Keratinocyte (primary cell): ENCODE measurements around the gene ZNF174. TPM values are rescaled to one million over a fixed set of nuclear protein-coding genes. Genes with fewer than 3 reads are reported as not detected.

Experiments used
- DNase-seq: peaks from one replicate; pipeline ENCODE4 v3.0.0-alpha.2; 2011; ENCODE audit warnings: low read depth, missing footprints, low spot score
- FAIRE-seq: peaks from 2 replicates; lab custom pipeline; 2011; peaks lifted over from hg19 to GRCh38; lab: Jason Lieb, UNC
- H2AFZ ChIP-seq: 2 replicates; pipeline ENCODE4 v1.6.0; 2012; ENCODE audit warnings: low read length, control low read depth, inconsistent platforms; ENCODE audit not compliant: control insufficient read depth
- H3K27ac ChIP-seq: 2 replicates; pipeline ENCODE4 v1.5.1; 2011; ENCODE audit warnings: low read length; ENCODE audit not compliant: control insufficient read depth, insufficient read depth
- H3K27me3 ChIP-seq: 3 replicates; pipeline ENCODE4 v1.6.0; 2011; ENCODE audit warnings: low read length; ENCODE audit not compliant: control insufficient read depth, insufficient read depth; ENCODE audit errors: extremely low read depth
- H3K36me3 ChIP-seq, 2 experiments: 2 replicates in 1 of 2; 3 replicates in 1 of 2; pipeline ENCODE4 v1.5.1; 2011; ENCODE audit warnings: low read length in 2 of 2, mild to moderate bottlenecking in 1 of 2; ENCODE audit not compliant: control insufficient read depth in 2 of 2, insufficient read depth in 2 of 2; ENCODE audit errors: extremely low read depth in 1 of 2
- H3K4me1 ChIP-seq: 3 replicates; pipeline ENCODE4 v1.5.1; 2011; ENCODE audit warnings: low read length; ENCODE audit not compliant: control insufficient read depth, insufficient read depth; ENCODE audit errors: extremely low read depth
- H3K4me2 ChIP-seq: 3 replicates; pipeline ENCODE4 v1.6.0; 2011; ENCODE audit warnings: low read depth, low read length; ENCODE audit not compliant: control insufficient read depth, insufficient read depth; ENCODE audit errors: extremely low read depth
- H3K4me3 ChIP-seq, 3 experiments: fragments of 200-600 bp in 1 of 3; sonication (generic) in 1 of 3; 2 replicates in 2 of 3; 3 replicates in 1 of 3; pipeline ENCODE4 v1.5.1; 2011 to 2016; ENCODE audit warnings: low read length in 3 of 3, mild to moderate bottlenecking in 3 of 3, control low read depth in 2 of 3, inconsistent platforms in 1 of 3, low read depth in 1 of 3, mixed read lengths in 1 of 3, mixed run types in 1 of 3, moderate library complexity in 1 of 3; ENCODE audit not compliant: control insufficient read depth in 2 of 3, insufficient read depth in 2 of 3; ENCODE audit errors: extremely low read depth in 1 of 3
- H3K79me2 ChIP-seq: 2 replicates; pipeline ENCODE4 v1.6.0; 2012; ENCODE audit warnings: low read length; ENCODE audit not compliant: control insufficient read depth, insufficient read depth
- H3K9ac ChIP-seq: 3 replicates; pipeline ENCODE4 v1.6.0; 2011; ENCODE audit warnings: low read length; ENCODE audit not compliant: control insufficient read depth, insufficient read depth; ENCODE audit errors: extremely low read depth
- H3K9me1 ChIP-seq: 3 replicates; pipeline ENCODE4 v1.6.0; 2011; ENCODE audit warnings: low read length; ENCODE audit not compliant: control insufficient read depth, insufficient read depth; ENCODE audit errors: extremely low read depth
- H3K9me3 ChIP-seq: 2 replicates; pipeline ENCODE4 v1.5.1; 2012; ENCODE audit warnings: low read depth, low read length; ENCODE audit not compliant: control insufficient read depth
- H4K20me1 ChIP-seq: 3 replicates; pipeline ENCODE4 v1.6.0; 2011; ENCODE audit warnings: low read length; ENCODE audit not compliant: control insufficient read depth, insufficient read depth; ENCODE audit errors: extremely low read depth
- CTCF ChIP-seq, 3 experiments: IDR thresholded peaks in 1 of 3; conservative IDR thresholded peaks in 1 of 3; optimal IDR thresholded peaks in 1 of 3; 2 replicates in 2 of 3; 3 replicates in 1 of 3; pipeline versions ENCODE3 to v1.5.1; 2011; ENCODE audit warnings: low read length in 3 of 3, mild to moderate bottlenecking in 3 of 3, moderate library complexity in 2 of 3, control low read depth in 1 of 3, inconsistent platforms in 1 of 3; ENCODE audit not compliant: insufficient read depth in 2 of 3; ENCODE audit errors: extremely low read depth in 1 of 3
- EZH2 ChIP-seq: IDR thresholded peaks from one replicate; pipeline ENCODE4 v1.6.1; 2012; ENCODE audit warnings: inconsistent platforms, mild to moderate bottlenecking, low read length, moderate library complexity
- dilution Hi-C: fragments of 300-500 bp; cut with MboI; formaldehyde crosslinking; loops from one replicate; pipeline ENCODE4 v1.7.0; 2020; ENCODE audit warnings: low sequenced_read_pairs; ENCODE audit not compliant: extremely low pct_ligation_motif_present
- polyA plus RNA-seq, 5 experiments: library from polyadenylated mRNA; depleted of rRNA in 3 of 5; stranded (reverse) in 3 of 5; stranded (forward) in 1 of 5; unstranded in 1 of 5; fragments of >200 nt; gene quantifications; 1 replicate in 1 of 5; 2 replicates in 3 of 5; 3 replicates in 1 of 5; pipeline versions ENCODE4 v1.2.1 to v1.2.3, GENCODE V29; 2011 to 2012; ENCODE audit warnings: missing spikeins in 2 of 5, low read depth in 1 of 5, low replicate concordance in 1 of 5

ZNF174 gene
- polyA plus RNA-seq, 1 donor (not counting 4 experiments of a cell fraction or from before 2014, with no cell fraction given): 8.0 TPM

- no peak overlapping the region for H3K4me2 ChIP-seq
- H2AFZ ChIP-seq: no peak overlapping the region
- TF ChIP-seq CTCF (optimal IDR thresholded peaks at IDR 0.05 in 1 of 3, IDR thresholded peaks at IDR 0.05 in 1 of 3, conservative IDR thresholded peaks at IDR 0.05 in 1 of 3; ENCODE audit: extremely low read depth in 1 of 3, insufficient read depth in 2 of 3, low read length in 3 of 3): no peak
- TF ChIP-seq EZH2: no peak
- H3K4me3 ChIP-seq: no peak overlapping the region
- no peak for FAIRE-seq
- no peak overlapping the region for H3K27ac ChIP-seq
- H3K9me3 ChIP-seq: no peaks in the 10 kb centered on the region
- no peak overlapping the region for H3K9ac ChIP-seq
- dilution Hi-C loops: no loop called here
- no peaks in the 10 kb centered on the region for H3K79me2 ChIP-seq
- H3K4me1 ChIP-seq: no peaks in the 10 kb centered on the region
- no peaks in the 10 kb centered on the region for H3K27me3 ChIP-seq
- DNase-seq: no peak
- H3K36me3 ChIP-seq: no peaks in the 10 kb centered on the region
- no peaks in the 10 kb centered on the region for H4K20me1 ChIP-seq
- no peaks in the 10 kb centered on the region for H3K9me1 ChIP-seq
Observed at GRCh38 chr16:3356118-3356517, 44.9 kb upstream of the ZNF174 start.

- Histone ChIP-seq H3K27me3 (no peaks in the 10 kb centered on the region), H3K4me3 (no peak overlapping the region), H3K9ac (no peak overlapping the region), H4K20me1 (no peaks in the 10 kb centered on the region), H3K36me3 (no peaks in the 10 kb centered on the region), H3K27ac (no peak overlapping the region), H3K4me1 (no peaks in the 10 kb centered on the region), H2AFZ (no peak overlapping the region), H3K9me3 (no peaks in the 10 kb centered on the region), H3K9me1 (no peaks in the 10 kb centered on the region), H3K79me2 (no peaks in the 10 kb centered on the region), H3K4me2 (no peak overlapping the region)
- TF ChIP-seq CTCF (optimal IDR thresholded peaks at IDR 0.05 in 1 of 3, IDR thresholded peaks at IDR 0.05 in 1 of 3, conservative IDR thresholded peaks at IDR 0.05 in 1 of 3; ENCODE audit: extremely low read depth in 1 of 3, insufficient read depth in 2 of 3, low read length in 3 of 3) (no peak), EZH2 (no peak)
- dilution Hi-C loops: no loop called here
- FAIRE-seq: no peak
- no peak for DNase-seq
Observed at GRCh38 chr16:3358871-3359270, 42.1 kb upstream of the ZNF174 start.
